Keratinocyte (primary cell): ENCODE measurements around the gene RABL6. TPM values are rescaled to one million over a fixed set of nuclear protein-coding genes. Genes with fewer than 3 reads are reported as not detected.

ENCODE experiments used
- DNase-seq: peaks from one replicate; pipeline ENCODE4 v3.0.0-alpha.2; 2011; ENCODE audit warnings: low read depth, missing footprints, low spot score
- FAIRE-seq: peaks from 2 replicates; lab custom pipeline; 2011; peaks lifted over from hg19 to GRCh38; lab: Jason Lieb, UNC
- H2AFZ ChIP-seq: 2 replicates; pipeline ENCODE4 v1.6.0; 2012; ENCODE audit warnings: low read length, control low read depth, inconsistent platforms; ENCODE audit not compliant: control insufficient read depth
- H3K27ac ChIP-seq: 2 replicates; pipeline ENCODE4 v1.5.1; 2011; ENCODE audit warnings: low read length; ENCODE audit not compliant: control insufficient read depth, insufficient read depth
- H3K27me3 ChIP-seq: 3 replicates; pipeline ENCODE4 v1.6.0; 2011; ENCODE audit warnings: low read length; ENCODE audit not compliant: control insufficient read depth, insufficient read depth; ENCODE audit errors: extremely low read depth
- H3K36me3 ChIP-seq, 2 experiments: 2 replicates in 1 of 2; 3 replicates in 1 of 2; pipeline ENCODE4 v1.5.1; 2011; ENCODE audit warnings: low read length in 2 of 2, mild to moderate bottlenecking in 1 of 2; ENCODE audit not compliant: control insufficient read depth in 2 of 2, insufficient read depth in 2 of 2; ENCODE audit errors: extremely low read depth in 1 of 2
- H3K4me1 ChIP-seq: 3 replicates; pipeline ENCODE4 v1.5.1; 2011; ENCODE audit warnings: low read length; ENCODE audit not compliant: control insufficient read depth, insufficient read depth; ENCODE audit errors: extremely low read depth
- H3K4me2 ChIP-seq: 3 replicates; pipeline ENCODE4 v1.6.0; 2011; ENCODE audit warnings: low read depth, low read length; ENCODE audit not compliant: control insufficient read depth, insufficient read depth; ENCODE audit errors: extremely low read depth
- H3K4me3 ChIP-seq, 3 experiments: fragments of 200-600 bp in 1 of 3; sonication (generic) in 1 of 3; 2 replicates in 2 of 3; 3 replicates in 1 of 3; pipeline ENCODE4 v1.5.1; 2011 to 2016; ENCODE audit warnings: low read length in 3 of 3, mild to moderate bottlenecking in 3 of 3, control low read depth in 2 of 3, inconsistent platforms in 1 of 3, low read depth in 1 of 3, mixed read lengths in 1 of 3, mixed run types in 1 of 3, moderate library complexity in 1 of 3; ENCODE audit not compliant: control insufficient read depth in 2 of 3, insufficient read depth in 2 of 3; ENCODE audit errors: extremely low read depth in 1 of 3
- H3K79me2 ChIP-seq: 2 replicates; pipeline ENCODE4 v1.6.0; 2012; ENCODE audit warnings: low read length; ENCODE audit not compliant: control insufficient read depth, insufficient read depth
- H3K9ac ChIP-seq: 3 replicates; pipeline ENCODE4 v1.6.0; 2011; ENCODE audit warnings: low read length; ENCODE audit not compliant: control insufficient read depth, insufficient read depth; ENCODE audit errors: extremely low read depth
- H3K9me1 ChIP-seq: 3 replicates; pipeline ENCODE4 v1.6.0; 2011; ENCODE audit warnings: low read length; ENCODE audit not compliant: control insufficient read depth, insufficient read depth; ENCODE audit errors: extremely low read depth
- H3K9me3 ChIP-seq: 2 replicates; pipeline ENCODE4 v1.5.1; 2012; ENCODE audit warnings: low read depth, low read length; ENCODE audit not compliant: control insufficient read depth
- H4K20me1 ChIP-seq: 3 replicates; pipeline ENCODE4 v1.6.0; 2011; ENCODE audit warnings: low read length; ENCODE audit not compliant: control insufficient read depth, insufficient read depth; ENCODE audit errors: extremely low read depth
- CTCF ChIP-seq, 3 experiments: IDR thresholded peaks in 1 of 3; conservative IDR thresholded peaks in 1 of 3; optimal IDR thresholded peaks in 1 of 3; 2 replicates in 2 of 3; 3 replicates in 1 of 3; pipeline versions ENCODE3 to v1.5.1; 2011; ENCODE audit warnings: low read length in 3 of 3, mild to moderate bottlenecking in 3 of 3, moderate library complexity in 2 of 3, control low read depth in 1 of 3, inconsistent platforms in 1 of 3; ENCODE audit not compliant: insufficient read depth in 2 of 3; ENCODE audit errors: extremely low read depth in 1 of 3
- EZH2 ChIP-seq: IDR thresholded peaks from one replicate; pipeline ENCODE4 v1.6.1; 2012; ENCODE audit warnings: inconsistent platforms, mild to moderate bottlenecking, low read length, moderate library complexity
- dilution Hi-C: fragments of 300-500 bp; cut with MboI; formaldehyde crosslinking; loops from one replicate; pipeline ENCODE4 v1.7.0; 2020; ENCODE audit warnings: low sequenced_read_pairs; ENCODE audit not compliant: extremely low pct_ligation_motif_present
- polyA plus RNA-seq, 5 experiments: library from polyadenylated mRNA; depleted of rRNA in 3 of 5; stranded (reverse) in 3 of 5; stranded (forward) in 1 of 5; unstranded in 1 of 5; fragments of >200 nt; gene quantifications; 1 replicate in 1 of 5; 2 replicates in 3 of 5; 3 replicates in 1 of 5; pipeline versions ENCODE4 v1.2.1 to v1.2.3, GENCODE V29; 2011 to 2012; ENCODE audit warnings: missing spikeins in 2 of 5, low read depth in 1 of 5, low replicate concordance in 1 of 5

Gene RABL6
- polyA plus RNA-seq, 1 donor (not counting 4 experiments of a cell fraction or from before 2014, with no cell fraction given), result 46.3 TPM

GRCh38 chr9:136880651-136881050 is 72.9 kb downstream of the RABL6 start:
- no peak for DNase-seq
- TF ChIP-seq CTCF (optimal IDR thresholded peaks at IDR 0.05 in 1 of 3, IDR thresholded peaks at IDR 0.05 in 1 of 3, conservative IDR thresholded peaks at IDR 0.05 in 1 of 3; ENCODE audit: extremely low read depth in 1 of 3, insufficient read depth in 2 of 3, low read length in 3 of 3) (no peak), EZH2 (no peak)
- Histone ChIP-seq H3K9ac (no peak overlapping the region), H3K4me2 (no peak overlapping the region), H3K79me2 (no peaks in the 10 kb centered on the region), H3K27me3 (no peaks in the 10 kb centered on the region), H3K9me1 (no peaks in the 10 kb centered on the region), H4K20me1 (no peaks in the 10 kb centered on the region), H3K4me3 (no peak overlapping the region), H2AFZ (no peak overlapping the region), H3K27ac (no peak overlapping the region), H3K36me3 (no peaks in the 10 kb centered on the region), H3K4me1 (peaks cover 21% of the 10 kb centered on the region), H3K9me3 (no peaks in the 10 kb centered on the region)
- no peak for FAIRE-seq
- dilution Hi-C loops, result no loop called here

GRCh38 chr9:136881691-136882108 is 74.0 kb downstream of the RABL6 start:
- Histone ChIP-seq H3K36me3 (no peaks in the 10 kb centered on the region), H3K4me3 (peak overlapping the region in 1 of 3 experiments; percentile 54), H3K9me3 (no peaks in the 10 kb centered on the region), H3K9ac (peak overlapping the region; percentile 66), H4K20me1 (no peaks in the 10 kb centered on the region), H3K27me3 (no peaks in the 10 kb centered on the region), H3K27ac (peak overlapping the region; percentile 43), H3K79me2 (peaks cover 2% of the 10 kb centered on the region), H3K4me1 (peaks cover 21% of the 10 kb centered on the region), H2AFZ (peak overlapping the region; percentile 83), H3K4me2 (peak overlapping the region; percentile 86), H3K9me1 (no peaks in the 10 kb centered on the region)
- TF ChIP-seq CTCF (optimal IDR thresholded peaks at IDR 0.05 in 1 of 3, IDR thresholded peaks at IDR 0.05 in 1 of 3, conservative IDR thresholded peaks at IDR 0.05 in 1 of 3; ENCODE audit: extremely low read depth in 1 of 3, insufficient read depth in 2 of 3, low read length in 3 of 3) (no peak), EZH2 (no peak)
- dilution Hi-C loops, result no loop called here
- FAIRE-seq, result no peak
- no peak for DNase-seq
